GM18868 (cell line): Measurements from ENCODE around the gene MCCD1.
"Not testable (repeated sequence)": the region's sequence is repeated elsewhere in the genome, so short reads cannot be mapped to it uniquely, and the experiment has no call there.

Experiments used
- ATAC-seq: cut with Tn5 transposase; IDR thresholded peaks from one replicate; pipeline ENCODE4 v1.9.1; 2021; ENCODE audit warnings: mild to moderate bottlenecking, moderate library complexity; ENCODE audit not compliant: unreplicated experiment

The MCCD1 gene

DNA sequence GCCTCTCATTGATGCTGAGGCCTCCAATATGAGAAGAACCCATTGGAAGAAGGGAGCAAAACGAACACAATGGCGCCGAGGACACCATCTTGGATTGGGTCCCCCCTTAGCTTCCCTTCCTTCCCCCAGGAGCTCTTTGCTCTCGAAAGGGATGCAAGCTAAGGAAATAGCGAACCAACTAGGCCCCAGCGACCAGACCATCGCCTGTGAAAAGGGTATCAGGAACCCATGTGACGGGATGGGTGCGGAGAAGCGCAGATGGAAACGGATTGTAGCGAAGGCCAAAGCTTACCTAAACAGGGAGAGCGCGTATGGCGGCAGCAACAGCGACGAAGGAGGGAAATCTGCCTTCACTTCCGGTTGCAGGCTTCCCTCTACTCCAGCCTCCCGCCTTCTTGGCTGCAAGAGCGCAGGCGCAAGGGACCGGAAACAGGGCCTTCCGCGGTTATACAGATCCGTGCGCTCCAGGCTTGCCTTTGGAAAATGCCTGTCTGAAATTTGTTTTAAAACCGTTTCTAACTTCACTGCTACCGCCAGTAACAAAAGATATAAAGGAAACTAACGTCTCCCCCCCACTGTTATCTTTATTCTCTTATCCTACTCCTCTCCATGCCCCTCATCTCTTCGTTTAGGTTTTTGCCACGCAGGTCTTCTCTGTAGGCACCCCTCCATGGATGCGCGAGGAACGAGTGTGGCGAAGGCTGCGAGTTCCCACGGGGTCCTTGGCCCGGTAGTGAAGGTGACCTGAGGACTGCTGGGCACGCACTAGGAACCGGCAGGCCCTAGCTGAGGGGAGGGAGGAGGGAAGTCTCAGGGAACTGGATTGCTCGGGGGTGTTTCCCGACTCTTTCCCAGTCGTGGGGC is 13.1 kb downstream of the MCCD1 start, which contains the start of gene DDX39B:
DDX39B (minus strand) TSS at position 346 of the 864 bp plus-strand sequence. CDS start 1,471 bp downstream, outside the sequence.
- peak; percentile 63 for ATAC-seq

- ATAC-seq, result no peak
Measured at GRCh38 chr6:31543639-31544038, 14.9 kb downstream of the MCCD1 start.

DNA sequence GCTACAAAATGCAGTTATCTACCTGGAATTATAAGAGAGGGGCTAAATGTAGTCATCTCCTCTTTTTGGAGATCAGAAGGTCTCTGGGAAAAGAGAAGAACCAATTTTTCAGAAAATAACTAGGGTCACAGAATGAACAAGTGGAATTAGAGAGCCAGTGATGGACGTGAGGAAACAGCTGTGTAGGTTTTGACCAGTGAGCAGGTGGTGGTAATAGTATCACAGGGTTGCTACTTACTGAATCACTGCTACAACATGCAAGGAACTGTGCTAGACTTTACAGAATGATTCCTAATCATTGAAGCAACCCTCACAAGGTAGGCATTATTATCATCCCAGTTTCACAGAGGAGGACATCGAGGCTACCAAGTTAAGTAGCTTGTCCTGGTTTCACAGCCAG is 15.9 kb downstream of the MCCD1 start:
- ATAC-seq, result no peak

DNA sequence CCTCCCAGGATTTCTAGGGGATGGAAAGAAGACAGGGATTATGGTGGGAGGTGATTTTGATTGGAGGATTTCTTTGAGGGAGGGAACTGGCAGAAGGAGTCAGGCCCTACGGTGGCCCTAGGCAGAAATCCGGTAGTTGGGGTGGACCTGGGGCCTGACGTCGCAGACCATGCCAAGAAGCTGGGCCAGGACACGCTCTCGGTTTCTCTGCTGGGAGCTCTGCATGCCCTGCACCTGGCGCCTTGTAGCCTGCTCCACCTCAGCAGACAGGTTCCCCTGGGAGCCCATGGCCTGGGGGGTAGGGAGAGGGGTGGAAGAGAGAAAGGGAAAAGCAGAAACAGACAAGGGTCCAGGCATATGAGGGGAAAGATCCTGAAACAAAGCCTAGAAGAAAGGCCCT is 16.5 kb downstream of the MCCD1 start:
- ATAC-seq, result no peak

DNA sequence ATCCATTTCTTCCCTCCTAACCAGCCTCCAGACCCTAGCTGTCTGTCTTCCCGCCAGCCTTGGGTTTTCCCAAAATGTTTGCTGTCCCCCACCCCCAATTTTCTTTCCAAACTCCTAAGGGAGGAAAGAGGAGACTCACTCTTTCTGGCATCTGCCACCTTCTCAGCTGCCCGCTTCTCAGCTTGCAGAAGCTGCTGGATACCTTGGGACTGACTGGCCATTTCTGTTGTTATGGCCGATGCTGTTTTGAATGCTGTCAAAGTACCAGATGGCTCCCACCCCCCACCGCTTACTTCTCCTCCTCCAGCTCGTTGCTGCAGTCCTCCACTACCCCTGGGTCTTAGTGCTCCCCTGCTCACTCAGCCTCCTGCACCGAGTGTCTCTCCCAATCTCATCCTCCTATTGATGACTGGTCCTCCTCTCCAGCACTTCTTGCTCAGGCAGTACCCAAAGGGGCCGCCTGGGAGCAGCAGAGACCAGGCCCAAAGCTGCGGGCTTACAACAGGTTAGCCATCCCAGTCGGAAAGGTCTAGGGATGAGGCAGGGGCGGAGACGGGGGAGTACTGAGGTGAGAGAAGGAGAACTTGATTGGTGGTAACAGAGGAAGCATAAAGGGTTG is 17.7 kb downstream of the MCCD1 start, which contains the start of gene ATP6V1G2:
ATP6V1G2 (minus strand) TSS at position 270 of the 619 bp plus-strand sequence; CDS start at position 221, 49 bp downstream.
- peak; percentile 53 for ATAC-seq

DNA sequence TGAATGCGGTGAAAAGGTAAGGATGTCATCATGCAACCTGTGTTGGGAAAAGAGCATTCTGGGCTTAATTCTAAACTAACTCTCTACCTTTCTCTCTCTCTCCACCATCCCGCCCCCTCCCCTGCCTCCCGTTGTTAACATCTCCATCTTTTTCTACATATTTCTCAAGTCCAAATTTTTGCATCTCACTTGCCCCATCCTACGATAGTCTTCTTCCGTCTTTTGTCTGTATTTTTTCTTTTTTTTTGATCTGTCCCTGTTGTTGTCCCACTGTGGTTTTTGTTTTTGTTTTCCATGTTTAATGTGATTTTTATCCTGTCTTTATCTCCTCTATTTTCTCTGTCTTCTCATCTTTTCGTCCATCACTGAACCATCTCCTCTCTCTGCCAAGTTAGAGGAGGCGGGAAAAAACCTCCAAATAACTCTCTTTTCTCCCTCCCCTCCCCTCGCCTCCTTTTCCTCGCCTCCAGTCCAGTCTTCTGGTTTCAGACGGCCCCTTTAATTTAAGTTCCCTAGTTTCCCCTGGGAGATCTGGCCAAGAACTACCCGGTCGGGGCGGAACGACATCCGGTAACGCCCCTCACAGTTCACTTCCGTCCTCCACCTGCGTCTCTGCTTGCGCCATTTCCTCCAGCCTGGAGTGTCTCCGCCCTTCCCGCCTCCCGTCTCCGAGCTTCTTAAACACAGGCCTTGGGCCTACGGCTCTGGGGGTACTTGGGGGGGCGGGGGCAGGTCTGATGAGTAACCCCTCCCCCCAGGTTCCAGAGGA is 18.4 kb downstream of the MCCD1 start, which contains the start of gene NFKBIL1:
NFKBIL1 (plus strand) TSS at position 651 of the 769 bp plus-strand sequence; CDS start at position 738, 87 bp downstream.
- ATAC-seq, result peak; percentile 58

DNA sequence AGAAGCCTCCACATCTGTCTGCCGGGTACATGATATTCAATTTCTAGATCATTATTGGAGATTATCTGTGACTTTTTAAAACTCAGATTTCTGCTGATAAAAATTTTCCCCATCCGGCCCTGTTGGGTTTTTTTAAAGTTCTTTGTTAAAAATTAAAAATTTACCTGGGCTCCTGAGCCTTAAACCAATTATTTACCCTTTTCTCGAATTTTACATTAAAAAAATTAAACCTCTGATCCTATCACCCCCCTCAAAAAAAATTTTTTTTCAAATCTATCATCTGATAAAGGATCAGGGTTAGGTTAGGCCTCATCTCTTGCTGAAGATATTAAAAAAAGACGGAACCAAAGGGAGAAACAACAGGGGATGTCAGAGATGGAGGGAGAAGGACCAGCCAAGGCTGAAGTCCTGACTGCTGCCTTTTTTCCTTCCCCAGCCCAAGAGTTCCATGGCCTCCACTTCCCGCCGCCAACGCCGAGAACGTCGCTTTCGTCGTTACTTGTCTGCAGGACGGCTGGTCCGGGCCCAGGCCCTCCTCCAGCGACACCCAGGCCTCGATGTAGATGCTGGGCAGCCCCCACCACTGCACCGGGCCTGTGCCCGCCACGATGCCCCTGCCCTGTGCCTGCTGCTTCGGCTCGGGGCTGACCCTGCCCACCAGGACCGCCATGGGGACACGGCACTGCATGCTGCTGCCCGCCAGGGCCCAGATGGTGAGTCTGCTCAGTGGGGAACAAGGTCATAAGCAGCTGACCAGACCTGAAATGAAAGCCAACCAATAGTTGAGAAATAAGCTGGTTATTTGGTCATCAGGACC is 19.2 kb downstream of the MCCD1 start:
- no peak for ATAC-seq

DNA sequence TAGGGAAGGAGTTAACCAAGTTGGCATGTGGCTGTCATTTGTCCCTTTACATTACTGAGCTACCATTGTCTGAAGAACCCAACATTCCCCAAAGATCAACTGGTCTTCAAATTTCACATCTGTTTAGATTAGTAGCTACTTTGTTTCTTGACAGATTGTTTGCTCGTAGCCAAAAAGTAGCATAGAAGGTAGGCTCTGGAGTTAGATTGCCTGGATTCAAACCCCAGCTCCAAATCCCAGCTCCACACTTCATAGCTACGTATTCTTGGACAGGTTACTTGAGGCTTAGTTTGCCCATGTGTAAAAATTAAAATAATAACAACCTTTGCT is 19.7 kb downstream of the MCCD1 start:
- ATAC-seq, result no peak

DNA sequence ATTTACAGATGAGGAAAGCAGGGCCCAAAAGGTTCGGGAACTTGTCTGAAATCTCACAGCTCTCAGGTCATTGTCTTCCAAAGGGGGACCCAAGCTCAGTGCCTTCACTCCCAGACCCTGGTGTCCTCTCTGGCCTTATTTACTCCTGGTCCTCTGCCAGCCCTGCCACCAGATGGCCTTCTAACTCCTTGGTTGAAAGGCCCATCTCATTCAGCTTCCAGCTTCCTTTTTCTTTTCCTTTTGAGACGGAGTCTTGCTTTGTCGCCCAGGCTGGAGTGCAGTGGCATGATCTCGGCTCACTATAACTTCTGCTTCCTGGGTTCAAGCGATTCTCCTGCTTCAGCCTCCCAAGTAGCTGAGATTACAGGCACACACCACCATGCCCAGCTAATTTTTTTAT is 22.6 kb downstream of the MCCD1 start:
- ATAC-seq, result not testable (repeated sequence)

- no peak for ATAC-seq
Measured at GRCh38 chr6:31556307-31556706, 27.5 kb downstream of the MCCD1 start.

DNA sequence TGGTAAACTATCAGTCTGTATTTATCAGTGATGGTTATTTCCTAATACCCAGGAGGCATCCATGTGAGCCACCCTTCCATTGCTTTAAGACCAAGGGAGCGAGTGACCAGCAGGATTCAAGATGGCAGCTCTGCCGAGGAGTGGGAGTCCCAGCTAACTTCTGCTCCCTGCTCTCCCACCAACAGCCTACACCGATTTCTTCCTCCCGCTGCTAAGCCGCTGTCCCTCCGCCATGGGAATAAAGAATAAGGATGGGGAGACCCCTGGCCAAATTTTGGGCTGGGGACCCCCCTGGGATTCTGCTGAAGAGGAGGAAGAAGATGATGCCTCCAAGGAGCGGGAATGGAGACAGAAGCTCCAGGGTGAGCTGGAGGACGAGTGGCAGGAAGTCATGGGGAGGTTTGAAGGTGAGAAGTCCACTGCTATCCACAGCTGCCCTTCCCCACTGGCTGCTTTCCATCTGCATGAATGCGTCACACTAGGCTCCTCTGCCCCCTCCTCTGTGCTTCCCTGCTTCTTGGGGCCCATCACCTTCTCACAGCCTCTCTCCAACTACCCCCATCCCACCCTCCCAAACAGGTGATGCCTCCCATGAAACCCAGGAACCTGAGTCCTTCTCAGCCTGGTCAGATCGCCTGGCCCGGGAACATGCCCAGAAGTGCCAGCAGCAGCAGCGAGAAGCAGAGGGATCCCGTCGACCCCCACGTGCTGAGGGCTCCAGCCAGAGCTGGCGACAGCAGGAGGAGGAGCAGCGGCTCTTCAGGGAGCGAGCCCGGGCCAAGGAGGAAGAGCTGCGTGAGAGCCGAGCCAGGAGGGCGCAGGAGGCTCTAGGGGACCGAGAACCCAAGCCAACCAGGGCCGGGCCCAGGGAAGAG is 28.9 kb downstream of the MCCD1 start:
- no peak for ATAC-seq

DNA sequence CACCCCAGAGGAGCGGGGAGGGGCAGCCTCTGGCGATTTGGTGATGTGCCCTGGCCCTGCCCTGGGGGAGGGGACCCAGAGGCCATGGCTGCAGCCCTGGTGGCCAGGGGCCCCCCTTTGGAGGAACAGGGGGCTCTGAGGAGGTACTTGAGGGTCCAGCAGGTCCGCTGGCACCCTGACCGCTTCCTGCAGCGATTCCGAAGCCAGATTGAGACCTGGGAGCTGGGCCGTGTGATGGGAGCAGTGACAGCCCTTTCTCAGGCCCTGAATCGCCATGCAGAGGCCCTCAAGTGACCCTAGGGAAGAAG is 29.5 kb downstream of the MCCD1 start:
- no peak for ATAC-seq

DNA sequence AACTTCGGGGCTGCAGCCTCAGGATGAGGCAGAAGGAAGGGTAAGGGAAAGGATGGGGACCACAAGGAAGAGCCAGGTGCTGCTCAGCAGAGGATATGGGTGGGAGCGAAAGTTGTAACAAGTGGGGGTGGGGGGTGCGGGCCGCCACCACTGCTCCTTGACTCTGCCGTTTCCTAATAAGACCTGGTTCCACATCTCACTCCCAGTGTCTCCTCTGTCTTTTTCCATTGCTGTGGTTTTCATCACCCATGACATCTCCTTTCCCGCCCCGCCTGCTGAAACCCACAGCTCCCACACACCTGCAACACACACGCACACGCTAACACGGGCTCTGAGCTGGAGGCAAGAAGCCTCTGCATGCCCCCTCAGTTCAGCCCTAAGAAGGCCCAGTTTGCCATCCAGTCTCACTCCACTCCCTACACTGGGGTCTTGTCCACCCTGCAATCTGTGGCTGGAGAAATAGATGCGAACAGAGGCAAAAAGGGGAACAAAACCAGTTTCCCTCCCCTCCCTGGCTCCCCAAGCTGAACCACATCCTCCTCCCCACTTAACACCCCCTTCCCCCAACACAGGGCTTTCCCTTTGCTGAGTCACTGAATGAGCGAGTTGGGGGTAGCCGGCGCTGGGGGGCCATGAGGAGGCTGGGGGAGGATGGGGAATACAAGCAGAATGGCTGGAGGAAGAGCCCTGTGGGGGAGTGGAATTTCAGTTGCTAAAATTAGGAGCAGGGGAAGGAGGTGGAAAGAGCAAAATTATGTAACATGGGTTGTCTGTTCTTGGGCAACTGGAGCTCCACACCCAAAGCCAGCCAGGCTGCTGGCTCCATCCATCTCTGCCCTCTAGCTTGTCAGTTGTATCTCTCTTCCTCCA is 30.1 kb downstream of the MCCD1 start:
- ATAC-seq, result peak; percentile 39

DNA sequence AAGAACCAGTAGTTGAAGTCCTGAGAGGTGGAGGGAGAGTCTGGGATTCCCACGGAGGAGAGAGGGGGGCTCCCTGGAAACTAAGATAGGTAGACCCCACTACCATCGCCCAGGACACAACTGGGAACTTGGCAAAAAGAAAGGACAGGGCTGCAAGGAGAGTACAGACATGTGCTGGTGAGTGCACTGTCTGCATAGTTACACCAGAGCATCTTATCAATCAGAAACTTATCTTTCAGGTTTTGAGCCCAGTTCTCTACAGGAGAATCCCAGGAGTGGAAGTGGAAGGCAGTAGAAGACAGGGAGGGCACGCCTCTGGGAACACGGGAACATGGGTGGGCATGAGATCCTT is 30.8 kb downstream of the MCCD1 start:
- ATAC-seq, result peak; percentile 3

GRCh38 chr6:31559958-31560696 is 31.4 kb downstream of the MCCD1 start:
- peak; percentile 49 for ATAC-seq

- ATAC-seq, result no peak
Measured at GRCh38 chr6:31560697-31561058, 31.9 kb downstream of the MCCD1 start.

- ATAC-seq, result no peak
Measured at GRCh38 chr6:31567531-31568370, 39.0 kb downstream of the MCCD1 start.
